Retinal pigment epithelial cell (primary cell): ENCODE data around the gene ECE2.

Experiments
- DNase-seq: peaks from one replicate; pipeline ENCODE4 v3.0.0-alpha.2; 2010; ENCODE audit warnings: low read depth
- H3K4me3 ChIP-seq: 2 replicates; pipeline ENCODE4 v1.5.1; 2011; ENCODE audit warnings: mild to moderate bottlenecking, low read length, control low read depth, moderate library complexity
- TF ChIP-seq, protein P1 (sequence below): conservative IDR thresholded peaks from 2 replicates; pipeline ENCODE4 v1.5.1; 2011; ENCODE audit warnings: low read depth, low read length, control low read depth, inconsistent platforms

The ECE2 gene

DNA sequence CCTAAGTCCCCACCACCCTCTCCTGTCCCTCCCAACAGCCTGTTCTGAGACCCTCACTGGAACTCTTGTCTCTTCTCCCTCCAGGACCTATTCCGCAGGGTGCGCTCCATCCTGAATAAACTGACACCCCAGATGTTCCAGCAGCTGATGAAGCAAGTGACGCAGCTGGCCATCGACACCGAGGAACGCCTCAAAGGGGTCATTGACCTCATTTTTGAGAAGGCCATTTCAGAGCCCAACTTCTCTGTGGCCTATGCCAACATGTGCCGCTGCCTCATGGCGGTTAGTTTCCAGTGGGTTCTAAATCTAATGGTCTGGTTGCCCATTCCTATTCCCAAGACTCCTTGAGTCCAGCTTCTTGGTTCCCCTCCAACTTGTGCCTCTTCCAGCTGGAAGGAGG lies 47.9 kb downstream of the ECE2 start:
- TF ChIP-seq, protein P1, sequence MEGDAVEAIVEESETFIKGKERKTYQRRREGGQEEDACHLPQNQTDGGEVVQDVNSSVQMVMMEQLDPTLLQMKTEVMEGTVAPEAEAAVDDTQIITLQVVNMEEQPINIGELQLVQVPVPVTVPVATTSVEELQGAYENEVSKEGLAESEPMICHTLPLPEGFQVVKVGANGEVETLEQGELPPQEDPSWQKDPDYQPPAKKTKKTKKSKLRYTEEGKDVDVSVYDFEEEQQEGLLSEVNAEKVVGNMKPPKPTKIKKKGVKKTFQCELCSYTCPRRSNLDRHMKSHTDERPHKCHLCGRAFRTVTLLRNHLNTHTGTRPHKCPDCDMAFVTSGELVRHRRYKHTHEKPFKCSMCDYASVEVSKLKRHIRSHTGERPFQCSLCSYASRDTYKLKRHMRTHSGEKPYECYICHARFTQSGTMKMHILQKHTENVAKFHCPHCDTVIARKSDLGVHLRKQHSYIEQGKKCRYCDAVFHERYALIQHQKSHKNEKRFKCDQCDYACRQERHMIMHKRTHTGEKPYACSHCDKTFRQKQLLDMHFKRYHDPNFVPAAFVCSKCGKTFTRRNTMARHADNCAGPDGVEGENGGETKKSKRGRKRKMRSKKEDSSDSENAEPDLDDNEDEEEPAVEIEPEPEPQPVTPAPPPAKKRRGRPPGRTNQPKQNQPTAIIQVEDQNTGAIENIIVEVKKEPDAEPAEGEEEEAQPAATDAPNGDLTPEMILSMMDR: no peak
- H3K4me3 ChIP-seq: no peak overlapping the region
- DNase-seq: no peak

DNA sequence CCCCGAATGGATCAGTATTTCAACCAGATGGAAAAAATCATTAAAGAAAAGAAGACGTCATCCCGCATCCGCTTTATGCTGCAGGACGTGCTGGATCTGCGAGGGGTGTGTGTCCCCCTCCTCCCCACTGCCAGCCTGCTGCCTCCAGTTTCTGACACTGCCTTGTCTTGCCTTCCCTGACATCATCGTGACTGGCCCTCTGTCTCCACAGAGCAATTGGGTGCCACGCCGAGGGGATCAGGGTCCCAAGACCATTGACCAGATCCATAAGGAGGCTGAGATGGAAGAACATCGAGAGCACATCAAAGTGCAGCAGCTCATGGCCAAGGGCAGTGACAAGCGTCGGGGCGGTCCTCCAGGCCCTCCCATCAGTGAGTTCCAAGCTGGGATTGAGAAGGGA lies 49.4 kb downstream of the ECE2 start:
- DNase-seq: no peak
- TF ChIP-seq, protein P1: no peak
- H3K4me3 ChIP-seq: no peak overlapping the region

DNA sequence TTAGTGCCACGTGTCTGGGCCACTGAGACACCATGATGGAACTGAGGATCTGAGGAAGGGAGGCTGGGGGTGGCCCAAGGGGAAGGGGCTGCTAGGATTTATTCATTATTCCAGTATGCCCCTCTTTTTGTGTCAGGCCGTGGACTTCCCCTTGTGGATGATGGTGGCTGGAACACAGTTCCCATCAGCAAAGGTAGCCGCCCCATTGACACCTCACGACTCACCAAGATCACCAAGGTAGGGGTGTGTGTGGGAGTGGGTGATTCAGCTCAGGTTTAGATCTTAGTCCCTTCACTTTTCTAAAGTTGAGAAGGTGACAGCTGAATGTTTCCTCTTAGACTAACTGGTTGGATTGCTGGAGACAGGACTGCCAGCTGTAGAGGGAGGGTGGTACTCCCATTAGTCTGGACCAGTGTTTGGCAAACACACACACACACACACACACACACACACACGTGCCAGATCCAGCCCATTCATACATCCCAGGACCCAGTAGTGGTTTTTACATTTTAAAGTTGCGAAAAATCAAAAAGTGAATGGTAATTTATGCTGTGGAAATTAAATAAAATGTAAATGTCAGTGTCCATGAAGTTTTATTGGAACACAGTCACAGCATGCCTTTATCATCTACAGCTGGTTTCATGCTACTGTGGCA lies 50.0 kb downstream of the ECE2 start:
- H3K4me3 ChIP-seq: no peak overlapping the region
- TF ChIP-seq, protein P1: no peak
- DNase-seq: no peak

DNA sequence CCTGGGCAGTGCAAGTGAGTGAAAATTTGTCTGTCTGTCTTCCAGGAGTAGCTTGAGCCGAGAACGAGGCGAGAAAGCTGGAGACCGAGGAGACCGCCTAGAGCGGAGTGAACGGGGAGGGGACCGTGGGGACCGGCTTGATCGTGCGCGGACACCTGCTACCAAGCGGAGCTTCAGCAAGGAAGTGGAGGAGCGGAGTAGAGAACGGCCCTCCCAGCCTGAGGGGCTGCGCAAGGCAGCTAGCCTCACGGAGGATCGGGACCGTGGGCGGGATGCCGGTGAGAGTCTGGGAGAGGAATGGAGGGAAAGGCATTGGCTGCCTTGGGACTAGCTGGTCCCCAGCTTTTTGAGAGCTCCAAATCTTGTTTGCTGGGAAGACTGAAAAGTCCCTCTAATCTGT lies 51.3 kb downstream of the ECE2 start:
- no peak for DNase-seq
- TF ChIP-seq, protein P1: no peak
- H3K4me3 ChIP-seq: no peak overlapping the region

DNA sequence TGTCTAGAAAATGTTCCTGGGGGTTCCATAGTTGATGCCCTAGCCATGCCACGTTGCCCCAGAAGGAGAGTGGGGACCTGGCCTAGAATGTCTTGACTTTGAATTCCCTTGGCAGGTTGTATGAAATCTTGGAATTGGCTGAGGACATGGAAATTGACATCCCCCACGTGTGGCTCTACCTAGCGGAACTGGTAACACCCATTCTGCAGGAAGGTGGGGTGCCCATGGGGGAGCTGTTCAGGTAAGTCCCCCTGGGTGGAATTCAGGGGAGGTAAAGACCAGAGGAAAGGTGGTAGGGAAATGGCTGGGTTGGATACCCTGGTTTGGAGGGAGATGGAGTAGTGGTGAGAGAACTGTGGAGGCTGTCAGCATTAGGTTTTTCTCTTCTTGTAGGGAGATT lies 52.7 kb downstream of the ECE2 start:
- H3K4me3 ChIP-seq: no peak overlapping the region
- TF ChIP-seq, protein P1: no peak
- DNase-seq: no peak

DNA sequence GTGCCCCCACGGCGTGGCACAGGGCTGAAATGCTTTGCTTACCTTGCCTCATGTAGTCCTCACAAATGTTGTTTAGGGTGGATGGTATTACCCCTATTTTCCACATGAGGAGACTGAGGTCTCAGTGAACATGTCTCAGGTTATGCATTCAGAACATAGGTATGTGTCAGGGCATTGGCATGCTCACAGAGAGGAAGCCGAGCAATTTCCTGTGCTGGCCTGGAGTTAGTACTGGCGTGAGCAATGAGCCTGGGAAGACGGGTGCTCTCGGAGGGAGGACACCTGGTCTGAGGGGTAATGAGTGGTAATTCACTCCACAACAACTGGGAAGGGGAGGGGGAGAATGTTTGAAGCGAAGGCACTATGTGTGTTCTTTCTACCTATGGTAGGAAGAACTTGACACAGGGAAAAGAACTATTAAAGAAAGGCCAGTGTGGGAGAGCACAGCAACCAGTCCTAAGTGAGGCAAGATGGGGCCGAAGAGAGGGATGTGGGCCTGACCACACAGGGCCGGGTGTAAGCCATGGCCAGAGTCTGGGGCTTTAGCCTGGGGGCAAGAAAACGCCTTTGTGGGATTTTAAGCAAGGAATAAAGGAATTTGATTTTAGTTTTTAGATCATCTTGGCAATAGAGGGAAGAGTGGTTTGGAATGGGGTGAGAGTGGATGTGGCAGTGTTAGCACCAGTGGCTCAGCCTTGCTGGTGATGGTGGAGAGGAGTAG lies 56.7 kb downstream of the ECE2 start:
- TF ChIP-seq, protein P1: no peak
- DNase-seq: no peak
- no peak overlapping the region for H3K4me3 ChIP-seq

DNA sequence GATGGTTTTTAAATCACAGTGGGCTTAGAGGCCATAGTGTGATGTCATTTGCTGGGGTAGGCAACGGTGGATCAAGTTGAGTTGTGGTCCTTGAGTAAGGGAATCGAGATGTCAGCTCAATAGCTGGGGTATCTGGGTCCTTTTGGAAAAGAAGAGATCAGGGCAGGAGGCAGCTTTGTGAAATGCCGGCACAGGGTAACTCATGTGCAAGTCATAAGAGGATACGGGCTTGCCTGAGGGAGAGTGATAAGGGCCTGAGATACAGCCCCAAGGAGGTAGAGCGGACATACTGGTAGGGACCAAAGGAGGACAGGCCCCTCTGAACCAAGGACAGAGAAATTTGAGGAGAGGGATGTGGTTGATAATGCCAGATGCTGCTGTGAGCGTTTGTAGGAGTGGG lies 57.4 kb downstream of the ECE2 start:
- DNase-seq: no peak
- TF ChIP-seq, protein P1: no peak
- H3K4me3 ChIP-seq: no peak overlapping the region
